K562 (cell line): ENCODE measurements around the gene SMC6. TPM values are rescaled to one million over a fixed set of nuclear protein-coding genes. Genes with fewer than 3 reads are reported as not detected.

Experiments used
- ATAC-seq: fragments of 200-7000 bp; cut with Tn5 transposase; 3 replicates; pipeline ENCODE4 v1.9.1; 2020; ENCODE audit warnings: moderate library complexity
- BruUV-seq: library from RNA; stranded (reverse); fragments of 400-500 nt; replicated peaks from 2 replicates; lab custom pipeline; 2021; lab: Mats Ljungman, UMichigan
- CTCF ChIA-PET: fragments of 300-600 bp; formaldehyde crosslinking; extraction: SDS; loops from one replicate; lab custom pipeline; 2021; ENCODE audit warnings: low intra/inter-chr PET ratio; lab: Yijun Ruan, JAX
- POLR2A ChIA-PET: fragments of 300-600, 350-650 bp; sonication (Branson Sonifier 250); formaldehyde crosslinking; extraction: SDS; loops from one replicate; lab custom pipeline; 2021; ENCODE audit warnings: antibody characterized with exemption, inconsistent platforms; lab: Yijun Ruan, JAX
- DNase-seq, 4 experiments: peaks; one replicate each; pipeline versions ENCODE4 v3.0.0 to v3.0.0-alpha.2; 2011 to 2018; ENCODE audit warnings: low spot score in 3 of 4, mixed read lengths in 3 of 4; ENCODE audit errors: extremely low read depth in 1 of 4
- FAIRE-seq: peaks from 2 replicates; lab custom pipeline; 2011; peaks lifted over from hg19 to GRCh38; lab: Jason Lieb, UNC
- H2AFZ ChIP-seq: 2 replicates; pipeline ENCODE4 v1.6.0; 2011; ENCODE audit warnings: low read depth, low read length, control low read depth, inconsistent platforms
- H3K27ac ChIP-seq: fragments of 200-600 bp; 3 replicates; pipeline ENCODE4 v1.8.0; 2011; ENCODE audit warnings: low read depth, mild to moderate bottlenecking, control low read depth, inconsistent platforms, low read length, moderate library complexity, mixed read lengths; ENCODE audit errors: extremely low read depth
- H3K27me3 ChIP-seq, 2 experiments: fragments of 300-600 bp in 1 of 2; 2 replicates in 1 of 2; 3 replicates in 1 of 2; pipeline versions ENCODE4 v1.6.0 to v1.8.0; 2011; ENCODE audit warnings: inconsistent platforms in 2 of 2, low read length in 2 of 2, mild to moderate bottlenecking in 1 of 2, mixed read lengths in 1 of 2, moderate library complexity in 1 of 2; ENCODE audit not compliant: control insufficient read depth in 2 of 2, insufficient read depth in 2 of 2
- H3K36me3 ChIP-seq: fragments of 300-600 bp; 3 replicates; pipeline ENCODE4 v1.8.0; 2011; ENCODE audit warnings: mild to moderate bottlenecking, low read length, inconsistent platforms; ENCODE audit not compliant: control insufficient read depth, insufficient read depth
- H3K4me1 ChIP-seq, 2 experiments: fragments of 200-600 bp in 1 of 2; replicated peaks in 1 of 2; 2 replicates in 1 of 2; 3 replicates in 1 of 2; pipeline versions ENCODE4 v1.5.1 to v1.8.0; 2011; ENCODE audit warnings: inconsistent platforms in 2 of 2, low read length in 2 of 2, mild to moderate bottlenecking in 1 of 2, mixed read lengths in 1 of 2, moderate library complexity in 1 of 2; ENCODE audit not compliant: control insufficient read depth in 2 of 2, insufficient read depth in 2 of 2
- H3K4me2 ChIP-seq: 2 replicates; pipeline ENCODE4 v1.6.1; 2011; ENCODE audit warnings: low read length, control low read depth, inconsistent platforms, mixed read lengths; ENCODE audit not compliant: insufficient read depth
- H3K4me3 ChIP-seq: fragments of 200-600 bp; sonication (generic), shearing (Covaris generic); 2 replicates; pipeline ENCODE4 v1.5.1; 2016; ENCODE audit warnings: control low read depth, inconsistent platforms
- H3K79me2 ChIP-seq: fragments of 200-600 bp; 3 replicates; pipeline ENCODE4 v1.8.0; 2011; ENCODE audit warnings: low read length, inconsistent platforms; ENCODE audit not compliant: control insufficient read depth, insufficient read depth
- H3K9ac ChIP-seq, 2 experiments: 2 replicates each; pipeline versions ENCODE4 v1.6.0 to v1.6.1; 2011; ENCODE audit warnings: low read depth in 2 of 2, low read length in 2 of 2, control low read depth in 1 of 2, inconsistent platforms in 1 of 2, mild to moderate bottlenecking in 1 of 2, mixed read lengths in 1 of 2; ENCODE audit not compliant: insufficient read depth in 1 of 2
- H3K9me1 ChIP-seq: one replicate; pipeline ENCODE4 v1.6.0; 2011; ENCODE audit warnings: inconsistent platforms, mild to moderate bottlenecking, low read length, moderate library complexity; ENCODE audit not compliant: control insufficient read depth, insufficient read depth
- H3K9me3 ChIP-seq: replicated peaks from 2 replicates; pipeline ENCODE4 v1.5.1; 2011; ENCODE audit warnings: low read depth, low read length, inconsistent platforms; ENCODE audit not compliant: control insufficient read depth, insufficient read depth
- H4K20me1 ChIP-seq: replicated peaks from 2 replicates; pipeline ENCODE4 v1.6.1; 2011; ENCODE audit warnings: low read length, inconsistent platforms, mixed read lengths; ENCODE audit not compliant: control insufficient read depth, insufficient read depth
- CEBPB ChIP-seq: fragments of 450-650 bp; IDR thresholded peaks from 2 replicates; pipeline ENCODE4 v1.6.1; 2016; ENCODE audit warnings: missing genetic modification characterization, missing compliant biosample characterization
- OTX1 ChIP-seq: fragments of 450-650 bp; formaldehyde crosslinking; IDR thresholded peaks from 2 replicates; pipeline ENCODE4 v1.4.0; 2022; ENCODE audit warnings: mild to moderate bottlenecking
- SMAD4 ChIP-seq: fragments of 250-450 bp; sonication (Bioruptor Pico); conservative IDR thresholded peaks from 2 replicates; pipeline ENCODE4 v1.8.0; 2021; ENCODE audit warnings: inconsistent platforms, mild to moderate bottlenecking, moderate library complexity
- ZNF133 ChIP-seq: fragments of 250-450 bp; sonication (Bioruptor Pico); IDR thresholded peaks from 2 replicates; pipeline ENCODE4 v1.4.0; 2020; ENCODE audit warnings: mild to moderate bottlenecking
- WGBS: fragments of 100-300 bp; shearing (Covaris generic); methylation state at CpG from one replicate; pipeline ENCODE4 v1.1.6; 2016; ENCODE audit warnings: low coverage, mixed read lengths; ENCODE audit not compliant: insufficient coverage; ENCODE audit errors: missing lambda C conversion rate; 5-methylcytosine and 5-hydroxymethylcytosine counted together
- in situ Hi-C: fragments of 300-500 bp; cut with MboI; formaldehyde crosslinking; loops from 4 replicates; pipeline ENCODE4 v1.15.0; 2018; ENCODE audit warnings: inconsistent platforms, mixed read lengths
- intact Hi-C: fragments of 100-400 bp; cut with micrococcal nuclease; formaldehyde crosslinking; loops from 2 replicates; pipeline ENCODE4 v1.14.2; 2022
- polyA plus RNA-seq, 8 experiments: library from polyadenylated mRNA; depleted of rRNA in 4 of 8; stranded (reverse) in 5 of 8; unstranded in 3 of 8; fragments of >200 nt; fragmentation: Nextera tagmentation in 2 of 8; fragmentation: Illumina TruSeq in 1 of 8; extraction: Ambion mirVana in 2 of 8; extraction: Trizol in 1 of 8; gene quantifications; 2 replicates each; pipeline versions ENCODE4 v1.2.1 to v1.2.3, GENCODE V29; 2011 to 2014; ENCODE audit warnings: inconsistent platforms in 1 of 8, missing spikeins in 1 of 8
- total RNA-seq, 7 experiments: library from RNA; depleted of rRNA in 6 of 7; stranded (reverse); fragments of >200 nt in 6 of 7; fragmentation: Illumina TruSeq in 2 of 7; extraction: Trizol in 2 of 7; gene quantifications; 2 replicates each; pipeline versions ENCODE4 v1.2.1 to v1.2.3, GENCODE V29; 2011 to 2021; ENCODE audit warnings: low replicate concordance in 1 of 7
- TF ChIP-seq, protein P1 (sequence below): fragments of 450-650 bp; formaldehyde crosslinking; IDR thresholded peaks from 2 replicates; pipeline ENCODE4 v1.4.0; 2022; ENCODE audit warnings: mild to moderate bottlenecking, moderate library complexity
- TF ChIP-seq, protein P2 (sequence below), 2 experiments: fragments of 450-650 bp in 1 of 2; sonication (generic) in 1 of 2; formaldehyde crosslinking in 1 of 2; IDR thresholded peaks in 1 of 2; conservative IDR thresholded peaks in 1 of 2; 2 replicates each; pipeline versions ENCODE4 v1.6.1 to v1.8.1; 2016 to 2023; ENCODE audit warnings: mild to moderate bottlenecking in 2 of 2, moderate library complexity in 2 of 2, inconsistent platforms in 1 of 2, missing genetic modification reagents in 1 of 2

SMC6 gene
- total and polyA plus RNA-seq, 9 of the 15 experiments (the other 6 are each of a cell fraction or from before 2014, with no cell fraction given): 14.2 to 75.9 (median 47.7) TPM

DNA sequence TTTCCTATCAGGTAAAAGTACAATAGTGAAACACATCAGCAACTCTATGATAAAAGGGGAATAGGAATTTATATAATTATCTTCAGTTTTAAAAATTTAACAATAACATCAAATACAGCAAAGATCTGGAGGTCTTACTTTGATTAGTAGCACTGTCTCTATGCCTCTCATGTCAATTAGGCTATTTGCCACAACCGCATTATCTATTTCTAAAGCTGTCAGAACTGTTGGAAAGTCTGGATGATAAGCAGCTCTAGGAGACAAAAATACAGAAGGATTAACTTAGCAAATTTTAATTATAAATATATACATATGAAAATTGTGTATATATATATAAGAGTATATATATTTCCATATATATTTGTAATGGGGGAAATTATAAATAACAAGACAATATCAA lies 45.1 kb downstream of the SMC6 start:
- ChIA-PET POLR2A (interaction anchor here (1.1 kb wide), 1 partner anchor 9 kb away, joined by 5 read pairs; no protein-coding TSS in a partner anchor), CTCF (no interaction called here)
- H3K4me2 ChIP-seq: no peak overlapping the region
- TF ChIP-seq ZNF133 (no peak), OTX1 (CRISPR knock-in tag) (no peak)
- no TSS peak for BruUV-seq
- peaks cover 2% of the 10 kb centered on the region for H3K9me1 ChIP-seq
- WGBS: 82% methylated on average over 1 of the region's 1 CpG
- intact Hi-C loops: no loop called here
- no peaks in the 10 kb centered on the region for H3K27me3 ChIP-seq
- H3K9me3 ChIP-seq: no peaks in the 10 kb centered on the region
- ATAC-seq: no peak
- no peak for FAIRE-seq
- no peak overlapping the region for H3K9ac ChIP-seq
- no peak overlapping the region for H2AFZ ChIP-seq
- H3K4me3 ChIP-seq: no peak overlapping the region
- peaks cover 10 to 22% of the 10 kb centered on the region in 2 experiments for H3K4me1 ChIP-seq
- H3K27ac ChIP-seq: no peak overlapping the region
- no peak for DNase-seq
- H3K79me2 ChIP-seq: no peaks in the 10 kb centered on the region; the same call in 2 of the 3 replicates
- in situ Hi-C loops: no loop called here
- peaks cover 87% of the 10 kb centered on the region for H3K36me3 ChIP-seq
- 0 out of 2 replicates have a peak, but pooled peaks cover 6% of the 10 kb centered on the region for H4K20me1 ChIP-seq

DNA sequence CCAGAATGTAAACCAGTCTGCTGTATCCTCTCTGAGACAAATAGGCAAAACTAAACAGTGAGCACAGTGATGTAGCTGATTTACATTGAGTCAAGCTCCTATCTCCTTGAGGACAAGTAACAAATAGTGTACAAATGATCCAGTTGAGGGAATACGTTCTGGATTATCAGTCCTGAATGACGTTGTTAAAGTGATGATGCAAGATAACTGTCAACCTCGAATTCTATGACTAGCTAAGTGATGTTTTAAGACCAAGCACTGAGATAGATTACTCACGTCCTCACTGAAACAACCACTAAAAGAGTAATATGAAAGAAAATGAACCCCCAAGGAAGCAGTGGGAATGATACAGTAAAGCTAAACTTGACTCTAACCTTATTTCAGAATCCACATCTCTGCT lies 46.8 kb downstream of the SMC6 start:
- no peak for FAIRE-seq

More for the DNA sequence above, 46.8 kb downstream of the SMC6 start:
- 48% methylated on average over 4 of the region's 4 CpGs for WGBS
- ChIA-PET POLR2A (interaction anchor here (1.6 kb wide), 1 partner anchor 11 kb away, joined by 3 read pairs; no protein-coding TSS in a partner anchor), CTCF (no interaction called here)
- H3K79me2 ChIP-seq: no peaks in the 10 kb centered on the region; the same call in 2 of the 3 replicates
- no peak overlapping the region for H2AFZ ChIP-seq
- TF ChIP-seq, protein P1, sequence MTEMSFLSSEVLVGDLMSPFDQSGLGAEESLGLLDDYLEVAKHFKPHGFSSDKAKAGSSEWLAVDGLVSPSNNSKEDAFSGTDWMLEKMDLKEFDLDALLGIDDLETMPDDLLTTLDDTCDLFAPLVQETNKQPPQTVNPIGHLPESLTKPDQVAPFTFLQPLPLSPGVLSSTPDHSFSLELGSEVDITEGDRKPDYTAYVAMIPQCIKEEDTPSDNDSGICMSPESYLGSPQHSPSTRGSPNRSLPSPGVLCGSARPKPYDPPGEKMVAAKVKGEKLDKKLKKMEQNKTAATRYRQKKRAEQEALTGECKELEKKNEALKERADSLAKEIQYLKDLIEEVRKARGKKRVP: no peak
- TF ChIP-seq, protein P2, sequence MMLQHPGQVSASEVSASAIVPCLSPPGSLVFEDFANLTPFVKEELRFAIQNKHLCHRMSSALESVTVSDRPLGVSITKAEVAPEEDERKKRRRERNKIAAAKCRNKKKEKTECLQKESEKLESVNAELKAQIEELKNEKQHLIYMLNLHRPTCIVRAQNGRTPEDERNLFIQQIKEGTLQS (IDR thresholded peaks at IDR 0.05): peak; percentile 65
- TF ChIP-seq, protein P2 (CRISPR knock-in tag; conservative IDR thresholded peaks at IDR 0.05): no peak
- 0 out of 2 replicates have a peak, but pooled peaks have one; percentile 18 for TF ChIP-seq CEBPB (tag)
- TF ChIP-seq SMAD4 (CRISPR knock-in tag): no peak
- no peak overlapping the region for H3K9ac ChIP-seq
- no peak for ATAC-seq
- no peak overlapping the region for H3K27ac ChIP-seq
- 0 out of 2 replicates have a peak, but pooled peaks cover 6% of the 10 kb centered on the region for H4K20me1 ChIP-seq
- H3K4me1 ChIP-seq: peaks cover 10 to 22% of the 10 kb centered on the region in 2 experiments
- no peak for DNase-seq
- no TSS peak for BruUV-seq
- H3K4me3 ChIP-seq: no peak overlapping the region
- H3K27me3 ChIP-seq: no peaks in the 10 kb centered on the region
- in situ Hi-C loops (no loop called here), intact Hi-C loops (no loop called here)
- H3K9me3 ChIP-seq: no peaks in the 10 kb centered on the region
- H3K9me1 ChIP-seq: peaks cover 2% of the 10 kb centered on the region
- no peak overlapping the region for H3K4me2 ChIP-seq
- peaks cover 85% of the 10 kb centered on the region for H3K36me3 ChIP-seq
